ENCODE results near the gene TMEM151B. TPM values are rescaled to one million over a fixed set of nuclear protein-coding genes. Genes with fewer than 3 reads are reported as not detected.

TMEM151B gene
- total RNA-seq, 1 experiment from 2014 or later = not detected

DNA sequence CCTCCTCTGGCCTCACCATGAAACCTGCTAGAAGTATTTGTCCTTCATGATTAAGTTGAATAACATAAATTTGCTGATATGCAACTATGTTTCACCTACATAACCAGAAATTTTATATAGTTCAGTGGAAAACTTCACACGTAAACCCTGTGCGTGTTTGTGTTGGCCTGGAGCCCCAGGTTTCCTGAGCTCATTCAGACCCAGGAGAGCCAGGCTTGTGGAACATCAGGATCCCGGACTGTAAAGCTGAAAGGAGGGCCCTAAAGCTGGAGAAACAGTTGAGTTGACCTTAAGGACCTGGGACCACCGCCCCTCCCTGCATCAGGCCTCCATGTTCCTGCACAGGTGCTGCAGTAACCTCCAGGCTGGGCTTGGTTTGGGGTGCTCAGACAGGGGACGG, 69.1 kb downstream of the TMEM151B start:
- Histone ChIP-seq H3K9me3 (no peaks in the 10 kb centered on the region), H3K27me3 (replicated peaks; ENCODE audit: control insufficient read depth, insufficient read depth, low read length) (no peaks in the 10 kb centered on the region; the same call in 1 of the 2 replicates), H3K4me3 (ENCODE audit: low read depth, low read length) (no peak overlapping the region), H3K36me3 (ENCODE audit: control insufficient read depth, insufficient read depth, low read length) (no peaks in the 10 kb centered on the region), H3K4me1 (no peaks in the 10 kb centered on the region)
- H3K27ac Mint-ChIP-seq (ENCODE audit: unreplicated experiment) = no peak overlapping the region
- TF ChIP-seq, protein P1, sequence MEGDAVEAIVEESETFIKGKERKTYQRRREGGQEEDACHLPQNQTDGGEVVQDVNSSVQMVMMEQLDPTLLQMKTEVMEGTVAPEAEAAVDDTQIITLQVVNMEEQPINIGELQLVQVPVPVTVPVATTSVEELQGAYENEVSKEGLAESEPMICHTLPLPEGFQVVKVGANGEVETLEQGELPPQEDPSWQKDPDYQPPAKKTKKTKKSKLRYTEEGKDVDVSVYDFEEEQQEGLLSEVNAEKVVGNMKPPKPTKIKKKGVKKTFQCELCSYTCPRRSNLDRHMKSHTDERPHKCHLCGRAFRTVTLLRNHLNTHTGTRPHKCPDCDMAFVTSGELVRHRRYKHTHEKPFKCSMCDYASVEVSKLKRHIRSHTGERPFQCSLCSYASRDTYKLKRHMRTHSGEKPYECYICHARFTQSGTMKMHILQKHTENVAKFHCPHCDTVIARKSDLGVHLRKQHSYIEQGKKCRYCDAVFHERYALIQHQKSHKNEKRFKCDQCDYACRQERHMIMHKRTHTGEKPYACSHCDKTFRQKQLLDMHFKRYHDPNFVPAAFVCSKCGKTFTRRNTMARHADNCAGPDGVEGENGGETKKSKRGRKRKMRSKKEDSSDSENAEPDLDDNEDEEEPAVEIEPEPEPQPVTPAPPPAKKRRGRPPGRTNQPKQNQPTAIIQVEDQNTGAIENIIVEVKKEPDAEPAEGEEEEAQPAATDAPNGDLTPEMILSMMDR (IDR thresholded peaks at IDR 0.05; ENCODE audit: insufficient read depth in 1 of 2, low read depth in 1 of 2, low read length in 1 of 2, severe bottlenecking in 1 of 2, unreplicated experiment in 1 of 2) = no peak
- H3K4me3 Mint-ChIP-seq (ENCODE audit: unreplicated experiment) = no peak overlapping the region
- ChIA-PET POLR2A (no interaction called here), CTCF (interaction anchor here (1.1 to 2.7 kb wide), 2 partner anchors 12 to 71 kb away, joined by 3 to 23 read pairs; no protein-coding TSS in a partner anchor)
- H3K4me1 Mint-ChIP-seq (ENCODE audit: low read depth, unreplicated experiment) = no peaks in the 10 kb centered on the region
- H3K36me3 Mint-ChIP-seq (ENCODE audit: insufficient read depth, unreplicated experiment) = no peaks in the 10 kb centered on the region
- BruUV-seq (replicated peaks) = no TSS peak
- intact Hi-C loops (cut with micrococcal nuclease; ENCODE audit: unreplicated experiment) = no loop called here
- H3K27me3 Mint-ChIP-seq (ENCODE audit: insufficient read depth, unreplicated experiment) = peaks cover 7% of the 10 kb centered on the region
- no peaks in the 10 kb centered on the region for H3K9me3 Mint-ChIP-seq (ENCODE audit: unreplicated experiment)
- no peak for DNase-seq

DNA sequence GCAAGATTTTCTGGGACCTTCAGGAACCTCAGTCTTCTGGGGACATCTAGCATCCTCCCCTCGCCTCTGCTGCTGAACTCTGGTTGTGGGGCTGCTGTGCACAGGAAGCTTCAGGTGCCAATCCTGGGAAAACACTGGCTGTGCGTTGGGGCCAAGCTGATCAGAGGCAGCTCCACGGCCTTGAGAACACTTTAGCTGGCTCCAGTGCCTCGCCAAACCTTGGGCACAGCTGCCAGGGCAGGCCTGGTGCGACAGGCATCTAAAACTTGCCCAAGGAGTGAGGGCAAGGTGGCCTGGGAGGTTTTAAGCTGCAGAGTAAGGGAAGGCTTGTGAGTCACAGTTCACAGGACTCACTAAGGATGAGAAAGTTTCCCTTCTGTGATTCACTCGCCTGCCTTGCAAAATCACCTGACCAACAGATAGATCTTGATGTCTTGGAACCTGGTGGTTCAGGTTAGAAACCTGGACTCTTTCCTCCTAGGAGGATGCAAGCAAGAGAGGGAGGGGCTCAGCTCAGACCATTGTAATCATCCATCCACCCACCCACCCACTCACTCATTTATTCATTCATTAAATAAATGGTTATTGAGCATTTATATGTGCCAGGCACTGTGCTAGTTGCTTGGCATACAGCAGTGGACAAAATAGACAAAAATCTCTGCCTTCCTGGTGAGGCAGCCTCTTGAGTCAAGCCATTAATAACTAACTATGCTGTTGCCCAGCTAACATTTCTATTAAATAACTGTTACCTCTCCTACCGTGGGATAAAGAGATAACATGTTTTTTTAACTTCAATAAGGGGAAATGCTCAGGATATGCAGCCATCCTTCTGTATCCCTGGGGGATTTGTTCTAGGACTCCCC, 69.7 kb downstream of the TMEM151B start:
- BruUV-seq (replicated peaks) = no TSS peak
- Mint-ChIP-seq H3K36me3 (ENCODE audit: insufficient read depth, unreplicated experiment) (no peaks in the 10 kb centered on the region), H3K4me3 (ENCODE audit: unreplicated experiment) (no peak overlapping the region), H3K4me1 (ENCODE audit: low read depth, unreplicated experiment) (no peaks in the 10 kb centered on the region), H3K9me3 (ENCODE audit: unreplicated experiment) (no peaks in the 10 kb centered on the region), H3K27ac (ENCODE audit: unreplicated experiment) (no peak overlapping the region), H3K27me3 (ENCODE audit: insufficient read depth, unreplicated experiment) (peaks cover 7% of the 10 kb centered on the region)
- ChIA-PET CTCF (interaction anchor here (1.1 to 2.7 kb wide), 2 partner anchors 13 to 72 kb away, joined by 3 to 23 read pairs; no protein-coding TSS in a partner anchor), POLR2A (no interaction called here)
- Histone ChIP-seq H3K4me1 (no peaks in the 10 kb centered on the region), H3K36me3 (ENCODE audit: control insufficient read depth, insufficient read depth, low read length) (no peaks in the 10 kb centered on the region), H3K4me3 (ENCODE audit: low read depth, low read length) (no peak overlapping the region), H3K27me3 (replicated peaks; ENCODE audit: control insufficient read depth, insufficient read depth, low read length) (no peaks in the 10 kb centered on the region; the same call in 1 of the 2 replicates), H3K9me3 (no peaks in the 10 kb centered on the region)
- no peak for DNase-seq
- TF ChIP-seq, protein P1 (IDR thresholded peaks at IDR 0.05; ENCODE audit: insufficient read depth in 1 of 2, low read depth in 1 of 2, low read length in 1 of 2, severe bottlenecking in 1 of 2, unreplicated experiment in 1 of 2) = no peak
- intact Hi-C loops (cut with micrococcal nuclease; ENCODE audit: unreplicated experiment) = no loop called here

DNA sequence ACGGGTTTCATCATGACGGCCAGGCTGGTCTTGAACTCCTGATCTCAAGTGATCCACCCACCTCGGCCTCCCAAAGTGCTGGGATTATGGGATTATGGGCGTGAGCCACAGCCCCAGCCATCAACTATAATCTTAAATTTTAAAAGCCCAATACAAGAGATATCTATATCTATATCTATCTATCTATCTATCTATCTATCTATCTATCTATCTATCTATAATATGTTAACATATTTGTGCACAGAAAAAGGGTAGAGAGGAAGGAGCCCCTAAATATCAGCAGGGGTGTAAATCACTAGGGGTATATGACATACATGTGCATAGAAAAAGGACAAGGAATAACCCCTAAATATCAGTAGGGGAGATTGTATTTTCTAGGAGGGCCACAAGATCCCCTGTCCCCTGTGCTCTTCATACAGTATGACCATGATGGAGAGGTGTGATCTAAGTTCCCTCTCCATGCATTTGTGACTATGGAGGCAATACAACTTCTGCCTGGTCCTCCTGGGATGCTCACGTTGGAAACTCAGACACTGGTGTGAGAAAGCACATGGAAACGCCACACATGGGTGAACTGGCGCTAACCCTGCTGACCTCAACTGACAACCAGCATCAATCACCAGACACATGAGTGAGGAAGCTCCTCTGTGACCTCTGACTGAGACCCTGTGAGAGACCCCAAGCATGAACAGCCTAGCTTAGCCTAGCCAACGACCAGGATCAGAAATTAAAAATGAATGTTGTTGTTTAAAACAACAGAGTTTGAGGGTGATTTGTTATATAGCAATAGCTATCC, 71.0 kb downstream of the TMEM151B start:
- no peaks in the 10 kb centered on the region for H3K4me1 Mint-ChIP-seq (ENCODE audit: low read depth, unreplicated experiment)
- Histone ChIP-seq H3K4me1 (no peaks in the 10 kb centered on the region), H3K36me3 (ENCODE audit: control insufficient read depth, insufficient read depth, low read length) (no peaks in the 10 kb centered on the region), H3K27me3 (replicated peaks; ENCODE audit: control insufficient read depth, insufficient read depth, low read length) (no peaks in the 10 kb centered on the region; the same call in 1 of the 2 replicates), H3K9me3 (no peaks in the 10 kb centered on the region), H3K4me3 (ENCODE audit: low read depth, low read length) (no peak overlapping the region)
- H3K27me3 Mint-ChIP-seq (ENCODE audit: insufficient read depth, unreplicated experiment) = peaks cover 7% of the 10 kb centered on the region
- ChIA-PET CTCF (interaction anchor here (1.0 to 1.3 kb wide), 2 partner anchors 28 to 73 kb away, joined by 3 read pairs; partner anchors contain the start of gene AARS2), POLR2A (no interaction called here)
- intact Hi-C loops (cut with micrococcal nuclease; ENCODE audit: unreplicated experiment) = no loop called here
- H3K4me3 Mint-ChIP-seq (ENCODE audit: unreplicated experiment) = no peak overlapping the region
- H3K36me3 Mint-ChIP-seq (ENCODE audit: insufficient read depth, unreplicated experiment) = no peaks in the 10 kb centered on the region
- H3K27ac Mint-ChIP-seq (ENCODE audit: unreplicated experiment) = no peak overlapping the region
- TF ChIP-seq, protein P1 (IDR thresholded peaks at IDR 0.05; ENCODE audit: insufficient read depth in 1 of 2, low read depth in 1 of 2, low read length in 1 of 2, severe bottlenecking in 1 of 2, unreplicated experiment in 1 of 2) = no peak
- no peaks in the 10 kb centered on the region for H3K9me3 Mint-ChIP-seq (ENCODE audit: unreplicated experiment)
- DNase-seq = no peak
- no TSS peak for BruUV-seq (replicated peaks)
